ENCODE data around the gene LCN2.
"Not testable (repeated sequence)": the region's sequence is repeated elsewhere in the genome, so short reads cannot be mapped to it uniquely, and the experiment has no call there.

The LCN2 gene

DNA sequence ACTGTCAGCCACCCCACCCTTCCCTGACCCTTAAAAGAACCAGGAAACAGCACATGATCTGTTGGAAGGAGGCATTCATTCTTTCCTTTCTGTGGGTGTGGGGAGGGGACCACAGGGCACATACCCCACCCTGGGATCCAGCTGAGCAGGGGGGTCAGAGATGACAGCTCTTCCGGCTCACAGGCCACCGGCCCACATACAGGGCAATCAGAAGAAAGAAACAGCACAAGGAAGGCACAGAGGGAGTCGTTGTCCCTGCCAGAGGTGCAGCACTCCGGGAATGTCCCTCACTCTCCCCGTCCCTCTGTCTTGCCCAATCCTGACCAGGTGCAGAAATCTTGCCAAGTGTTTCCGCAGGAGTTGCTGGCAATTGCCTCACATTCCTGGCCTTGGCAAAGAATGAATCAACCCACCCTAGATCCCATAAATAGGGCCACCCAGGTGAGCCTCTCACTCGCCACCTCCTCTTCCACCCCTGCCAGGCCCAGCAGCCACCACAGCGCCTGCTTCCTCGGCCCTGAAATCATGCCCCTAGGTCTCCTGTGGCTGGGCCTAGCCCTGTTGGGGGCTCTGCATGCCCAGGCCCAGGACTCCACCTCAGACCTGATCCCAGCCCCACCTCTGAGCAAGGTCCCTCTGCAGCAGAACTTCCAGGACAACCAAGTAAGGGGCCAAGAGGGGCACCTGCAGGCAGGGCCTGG lies at the start of gene LCN2:
TSS of gene LCN2 (plus strand) at position 453 of the 701 bp plus-strand sequence. CDS start at position 526, 73 bp downstream.
- DNase-seq: no peak

DNA sequence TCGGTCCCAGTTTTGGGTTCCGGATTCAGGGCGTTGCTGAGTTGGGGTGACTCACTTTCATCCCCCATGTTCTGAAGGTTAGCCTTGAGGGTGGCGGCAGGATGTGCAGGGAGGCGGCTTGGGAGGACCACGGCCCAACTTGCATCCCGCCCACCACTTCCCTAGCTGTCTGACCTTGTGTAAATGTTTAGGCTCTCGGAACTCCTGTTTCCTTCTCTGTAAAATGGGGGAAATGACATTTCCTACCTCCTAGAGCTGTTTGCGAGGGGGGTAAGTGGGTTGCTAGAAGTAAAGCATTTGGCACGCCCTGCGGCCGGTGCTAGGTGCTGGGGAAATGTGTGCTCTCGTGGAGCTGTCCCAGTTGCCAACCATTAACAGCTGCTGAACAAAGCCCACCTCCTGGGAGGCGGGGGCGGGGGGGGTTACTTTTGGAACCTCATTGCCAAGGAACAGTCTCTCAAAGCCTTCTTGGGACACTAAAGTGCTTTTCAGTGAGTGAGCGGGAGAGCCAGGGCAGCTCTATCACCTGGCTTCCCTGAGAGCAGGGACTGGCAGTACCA lies 49.2 kb upstream of the LCN2 start:
- DNase-seq: no peak

GRCh38 chr9:128100581-128100980 lies 48.7 kb upstream of the LCN2 start:
- DNase-seq: no peak

GRCh38 chr9:128101231-128101661 lies 48.0 kb upstream of the LCN2 start:
- DNase-seq: no peak

- no peak for DNase-seq
Measured at GRCh38 chr9:128101690-128102089, 47.6 kb upstream of the LCN2 start.

GRCh38 chr9:128102196-128102595 lies 47.1 kb upstream of the LCN2 start:
- no peak for DNase-seq

- DNase-seq: peak; percentile 40
Measured at GRCh38 chr9:128102861-128103588, 46.2 kb upstream of the LCN2 start.

DNA sequence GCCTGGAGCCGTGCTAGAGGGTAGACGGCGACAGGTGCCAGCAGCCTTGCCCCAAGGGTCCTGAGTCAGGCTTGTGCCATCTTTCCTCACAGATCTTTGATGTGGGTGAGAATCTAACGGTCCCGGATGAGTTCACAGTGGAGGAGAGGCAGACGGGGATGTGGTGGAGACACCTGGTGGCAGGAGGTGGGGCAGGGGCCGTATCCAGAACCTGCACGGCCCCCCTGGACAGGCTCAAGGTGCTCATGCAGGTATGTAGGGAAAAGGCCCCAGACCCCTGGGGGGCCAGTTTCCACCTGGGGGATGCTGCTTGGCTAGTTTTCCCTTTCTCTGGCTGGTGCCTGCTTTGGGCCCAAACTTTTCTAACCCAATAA lies 45.7 kb upstream of the LCN2 start:
- no peak for DNase-seq

DNA sequence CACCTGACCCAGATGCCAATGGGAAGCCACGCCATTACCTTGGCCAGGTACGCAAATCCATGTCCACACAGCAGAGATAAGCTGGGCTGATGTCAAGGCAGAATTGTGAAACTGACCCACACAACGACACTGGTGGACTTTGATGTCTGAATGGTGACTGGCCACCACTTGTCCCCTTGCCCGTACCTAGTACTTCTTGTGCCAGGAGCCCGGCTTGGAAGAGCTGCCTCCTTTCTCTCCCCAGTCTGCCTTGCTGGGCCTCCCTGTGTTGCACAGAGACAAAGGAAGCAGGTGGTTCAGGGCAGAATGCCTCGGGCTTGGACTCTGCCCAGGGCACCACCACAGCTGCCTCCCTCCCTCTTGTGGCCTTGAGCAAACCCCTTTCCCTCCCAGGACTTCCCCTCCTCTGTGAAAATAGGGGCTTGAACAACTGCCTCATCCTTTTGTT lies 45.1 kb upstream of the LCN2 start:
- DNase-seq: no peak

DNA sequence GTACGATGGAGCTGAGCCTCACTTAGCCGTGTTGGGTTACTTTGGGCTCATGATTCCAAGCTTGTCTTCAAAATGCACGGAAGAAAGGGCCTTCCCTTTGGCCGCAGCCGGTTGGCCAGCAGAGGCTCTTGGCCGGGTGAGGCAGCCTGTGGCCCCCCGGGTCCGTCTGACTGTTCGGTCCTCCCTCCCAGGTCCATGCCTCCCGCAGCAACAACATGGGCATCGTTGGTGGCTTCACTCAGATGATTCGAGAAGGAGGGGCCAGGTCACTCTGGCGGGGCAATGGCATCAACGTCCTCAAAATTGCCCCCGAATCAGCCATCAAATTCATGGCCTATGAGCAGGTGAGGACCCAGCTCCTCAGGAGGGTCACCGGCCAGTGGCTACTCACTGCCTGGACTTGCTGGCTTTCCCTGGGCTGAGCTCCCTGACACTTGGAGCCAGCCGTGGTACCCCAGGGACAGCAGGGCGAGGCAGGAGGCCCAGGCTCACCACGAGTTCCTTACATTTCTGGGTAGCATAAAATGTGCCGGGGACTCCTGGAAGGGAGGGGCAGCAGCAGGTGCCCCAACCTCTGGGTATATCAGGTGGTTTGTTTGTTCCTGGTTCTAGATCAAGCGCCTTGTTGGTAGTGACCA lies 43.6 kb upstream of the LCN2 start:
- DNase-seq: no peak

DNA sequence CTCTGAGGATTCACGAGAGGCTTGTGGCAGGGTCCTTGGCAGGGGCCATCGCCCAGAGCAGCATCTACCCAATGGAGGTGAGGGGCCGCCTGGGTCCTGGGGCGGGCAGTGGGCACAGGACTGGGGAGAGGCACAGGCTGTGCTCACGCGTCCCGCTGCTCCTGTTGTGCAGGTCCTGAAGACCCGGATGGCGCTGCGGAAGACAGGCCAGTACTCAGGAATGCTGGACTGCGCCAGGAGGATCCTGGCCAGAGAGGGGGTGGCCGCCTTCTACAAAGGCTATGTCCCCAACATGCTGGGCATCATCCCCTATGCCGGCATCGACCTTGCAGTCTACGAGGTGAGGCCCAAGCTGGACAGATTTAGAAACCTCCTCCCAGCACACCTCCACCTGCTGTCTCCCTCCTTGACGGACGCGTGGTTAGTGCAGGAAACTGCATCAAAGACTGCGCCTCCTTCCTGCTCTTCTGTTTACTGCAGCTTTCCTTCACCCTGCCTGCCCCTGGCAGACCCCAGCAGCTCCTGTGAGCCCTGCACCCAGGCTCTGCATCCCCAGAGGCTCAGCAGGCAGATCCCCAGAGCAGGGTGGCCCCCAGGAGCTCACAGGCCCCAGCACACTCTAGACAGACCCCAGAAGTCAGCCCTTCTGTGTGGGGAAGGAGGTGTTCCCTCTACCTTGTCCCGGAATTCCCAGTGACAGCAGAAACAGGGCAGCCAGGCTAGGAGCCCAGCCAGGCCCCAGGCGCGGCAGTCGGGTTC lies 42.9 kb upstream of the LCN2 start:
- no peak for DNase-seq

DNA sequence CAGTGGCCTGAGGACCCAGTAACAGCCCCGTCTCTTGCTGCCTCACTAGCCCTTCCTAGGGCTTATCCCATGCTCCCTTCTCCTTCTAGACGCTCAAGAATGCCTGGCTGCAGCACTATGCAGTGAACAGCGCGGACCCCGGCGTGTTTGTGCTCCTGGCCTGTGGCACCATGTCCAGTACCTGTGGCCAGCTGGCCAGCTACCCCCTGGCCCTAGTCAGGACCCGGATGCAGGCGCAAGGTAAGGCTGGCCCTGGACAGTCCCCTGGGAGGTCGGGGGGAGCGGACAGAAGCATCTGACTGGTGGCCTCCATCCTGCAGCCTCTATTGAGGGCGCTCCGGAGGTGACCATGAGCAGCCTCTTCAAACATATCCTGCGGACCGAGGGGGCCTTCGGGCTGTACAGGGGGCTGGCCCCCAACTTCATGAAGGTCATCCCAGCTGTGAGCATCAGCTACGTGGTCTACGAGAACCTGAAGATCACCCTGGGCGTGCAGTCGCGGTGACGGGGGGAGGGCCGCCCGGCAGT lies 42.2 kb upstream of the LCN2 start:
- DNase-seq: no peak

DNA sequence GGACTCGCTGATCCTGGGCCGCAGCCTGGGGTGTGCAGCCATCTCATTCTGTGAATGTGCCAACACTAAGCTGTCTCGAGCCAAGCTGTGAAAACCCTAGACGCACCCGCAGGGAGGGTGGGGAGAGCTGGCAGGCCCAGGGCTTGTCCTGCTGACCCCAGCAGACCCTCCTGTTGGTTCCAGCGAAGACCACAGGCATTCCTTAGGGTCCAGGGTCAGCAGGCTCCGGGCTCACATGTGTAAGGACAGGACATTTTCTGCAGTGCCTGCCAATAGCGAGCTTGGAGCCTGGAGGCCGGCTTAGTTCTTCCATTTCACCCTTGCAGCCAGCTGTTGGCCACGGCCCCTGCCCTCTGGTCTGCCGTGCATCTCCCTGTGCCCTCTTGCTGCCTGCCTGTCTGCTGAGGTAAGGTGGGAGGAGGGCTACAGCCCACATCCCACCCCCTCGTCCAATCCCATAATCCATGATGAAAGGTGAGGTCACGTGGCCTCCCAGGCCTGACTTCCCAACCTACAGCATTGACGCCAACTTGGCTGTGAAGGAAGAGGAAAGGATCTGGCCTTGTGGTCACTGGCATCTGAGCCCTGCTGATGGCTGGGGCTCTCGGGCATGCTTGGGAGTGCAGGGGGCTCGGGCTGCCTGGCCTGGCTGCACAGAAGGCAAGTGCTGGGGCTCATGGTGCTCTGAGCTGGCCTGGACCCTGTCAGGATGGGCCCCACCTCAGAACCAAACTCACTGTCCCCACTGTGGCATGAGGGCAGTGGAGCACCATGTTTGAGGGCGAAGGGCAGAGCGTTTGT lies 41.6 kb upstream of the LCN2 start:
- DNase-seq: no peak

GRCh38 chr9:128108269-128109049 lies 40.8 kb upstream of the LCN2 start:
- DNase-seq: no peak

DNA sequence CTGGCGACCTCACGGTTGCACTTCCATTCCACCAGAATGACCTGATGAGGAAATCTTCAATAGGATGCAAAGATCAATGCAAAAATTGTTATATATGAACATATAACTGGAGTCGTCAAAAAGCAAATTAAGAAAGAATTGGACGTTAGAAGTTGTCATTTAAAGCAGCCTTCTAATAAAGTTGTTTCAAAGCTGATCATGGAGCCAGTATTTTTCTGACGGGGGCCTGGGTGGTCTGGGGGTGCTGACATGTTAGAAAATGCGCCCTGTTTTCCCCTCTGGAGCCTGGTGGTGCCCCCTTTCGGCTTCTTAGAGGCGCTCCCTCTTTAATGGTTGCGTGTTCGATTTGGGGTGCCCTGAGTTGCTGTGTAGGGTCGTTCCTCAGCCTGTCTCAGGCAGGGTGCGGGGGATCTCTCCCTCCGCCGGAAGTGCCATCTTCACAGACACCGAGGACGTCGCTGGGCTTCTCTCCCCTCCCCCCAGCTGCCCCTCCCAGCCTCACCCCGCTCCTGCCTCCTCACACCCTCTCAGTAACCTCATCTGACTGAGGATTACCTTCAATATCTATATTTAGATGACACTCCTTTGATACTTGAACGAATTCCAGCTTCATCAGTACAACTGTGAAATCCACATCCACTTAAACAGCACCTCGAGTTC lies 40.1 kb upstream of the LCN2 start:
- no peak for DNase-seq

- DNase-seq: not testable (repeated sequence)
Measured at GRCh38 chr9:128111726-128112125, 37.5 kb upstream of the LCN2 start.

DNA sequence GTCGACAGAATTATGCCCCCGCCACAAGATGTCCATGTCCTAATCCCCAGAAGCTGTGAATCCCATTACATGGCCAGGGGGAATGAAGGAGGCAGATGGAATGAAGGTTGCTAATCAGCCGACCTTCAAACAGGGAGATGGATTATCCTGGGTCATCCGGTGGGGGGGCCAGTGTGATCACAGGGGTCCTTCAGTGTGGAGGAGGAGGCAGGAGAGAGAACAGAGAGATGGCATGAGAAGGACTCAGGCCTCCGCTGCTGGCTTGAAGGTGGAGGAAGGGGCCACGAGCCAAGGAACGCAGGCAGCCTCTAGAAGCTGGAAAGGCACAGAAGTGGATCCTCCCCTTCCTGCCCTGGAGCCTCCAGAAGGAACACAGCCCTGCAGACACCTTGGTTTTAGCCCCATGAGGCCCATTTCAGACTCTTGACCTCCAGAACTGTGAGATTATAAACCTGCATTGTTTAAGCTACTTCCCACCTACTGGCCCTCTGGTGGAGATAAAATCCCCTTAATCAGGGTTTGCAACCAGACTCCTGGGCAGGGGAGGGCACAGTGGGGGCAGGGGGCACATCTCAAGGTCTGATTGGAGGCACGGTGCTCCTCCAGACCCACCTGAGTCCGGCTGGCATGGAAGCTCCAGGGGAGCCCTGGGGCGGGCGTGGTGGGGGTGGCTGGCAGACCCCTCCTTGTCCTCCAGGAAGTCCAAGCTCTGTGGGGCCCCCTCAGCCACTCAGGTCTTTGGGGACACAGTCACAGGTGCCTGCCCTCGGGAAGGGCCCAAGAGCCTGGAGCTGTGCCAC lies 35.5 kb upstream of the LCN2 start:
- no peak for DNase-seq

DNA sequence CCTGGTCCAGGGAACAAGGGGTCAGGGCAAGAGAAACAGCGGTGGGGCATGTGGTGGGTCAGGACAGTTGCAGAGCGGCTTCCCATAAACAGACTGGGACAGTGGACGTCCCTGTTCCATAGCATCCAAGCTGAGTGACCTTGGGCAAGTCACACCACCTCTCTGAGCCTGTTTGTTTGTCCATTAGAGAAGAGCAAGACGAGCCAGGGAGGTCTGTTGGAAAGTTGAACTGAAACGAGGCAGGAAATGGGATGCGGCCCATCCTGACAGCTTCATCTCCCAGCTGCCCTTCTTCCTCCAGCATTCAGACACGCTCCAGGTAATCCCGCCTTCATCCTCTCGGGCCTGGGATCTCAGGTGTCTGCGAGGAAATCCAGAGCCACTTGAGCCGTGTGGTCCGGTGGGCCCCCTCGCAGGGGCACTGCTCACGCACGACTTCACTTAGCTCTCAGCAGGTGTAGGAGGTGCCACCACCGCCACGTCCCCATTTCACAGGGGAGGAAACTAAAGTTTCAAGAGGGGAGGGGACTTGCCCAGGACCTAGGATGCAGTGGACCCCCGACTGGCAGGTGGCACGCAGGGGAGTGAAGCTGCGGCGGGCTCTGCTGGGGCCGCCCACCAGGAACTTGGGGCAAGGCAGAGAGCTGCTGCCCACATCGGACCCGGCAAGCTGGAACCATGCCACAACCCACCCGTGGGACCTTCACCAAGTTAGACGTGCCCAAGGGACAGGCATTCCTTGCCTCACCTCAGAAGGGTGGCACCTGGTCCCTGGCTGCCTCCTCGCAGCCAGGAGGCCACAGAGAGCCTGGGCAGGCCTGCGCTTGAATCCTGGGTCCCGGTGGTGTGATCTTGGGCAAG lies 34.7 kb upstream of the LCN2 start:
- no peak for DNase-seq
